ENCODE measurements around the gene RPLP2. TPM values are rescaled to one million over a fixed set of nuclear protein-coding genes. Genes with fewer than 3 reads are reported as not detected.

The RPLP2 gene
- polyA plus RNA-seq, 1 donor (not counting 4 experiments of a cell fraction or from before 2014, with no cell fraction given), result 632 TPM

DNA sequence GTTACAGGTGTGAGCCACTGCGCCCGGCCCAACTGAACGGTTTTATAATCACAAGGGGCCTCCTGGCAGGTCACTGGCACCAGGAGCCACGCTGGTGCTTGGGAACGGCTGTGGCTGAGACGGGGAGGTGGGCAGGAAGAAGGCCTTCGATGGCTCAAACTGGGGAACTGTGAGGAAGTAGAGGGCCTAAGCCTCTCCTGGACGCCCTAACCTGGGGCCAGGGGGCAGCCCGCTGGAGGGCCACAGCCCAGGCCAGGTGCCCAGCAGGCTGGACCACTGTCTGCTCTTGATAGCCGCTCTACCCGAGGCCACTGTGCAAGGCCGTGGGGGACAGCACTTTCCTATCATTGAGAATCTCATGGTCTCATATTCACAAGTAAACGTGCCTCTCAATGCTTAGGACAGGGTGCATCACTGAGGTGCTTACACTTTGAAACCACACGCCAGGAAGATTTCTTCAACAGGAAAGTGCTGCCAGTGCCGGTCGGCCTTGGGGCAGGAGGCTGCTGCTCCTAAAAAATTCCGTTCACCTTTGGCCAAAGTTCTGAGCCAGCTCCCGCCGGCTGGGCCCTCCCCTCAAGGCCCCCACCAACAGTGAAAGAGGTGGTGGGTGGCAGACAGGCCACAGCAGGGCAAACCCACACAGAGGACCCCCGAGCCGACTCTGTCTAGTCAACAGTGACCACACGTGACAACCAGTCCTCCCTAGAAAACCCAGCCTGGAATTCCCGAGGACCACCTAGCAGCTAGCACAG is 39.7 kb upstream of the RPLP2 start:
- Histone ChIP-seq H3K9me1 (ENCODE audit: control insufficient read depth, extremely low read depth, insufficient read depth, low read length) (peaks cover 3% of the 10 kb centered on the region), H4K20me1 (ENCODE audit: control insufficient read depth, extremely low read depth, insufficient read depth, low read length) (peaks cover 8% of the 10 kb centered on the region), H3K36me3 (ENCODE audit: control insufficient read depth in 2 of 2, extremely low read depth in 1 of 2, insufficient read depth in 2 of 2, low read length in 2 of 2) (peaks cover 49 to 55% of the 10 kb centered on the region in 2 experiments), H3K27ac (ENCODE audit: control insufficient read depth, insufficient read depth, low read length) (no peak overlapping the region), H3K79me2 (ENCODE audit: control insufficient read depth, insufficient read depth, low read length) (peaks cover 47% of the 10 kb centered on the region), H3K27me3 (ENCODE audit: control insufficient read depth, extremely low read depth, insufficient read depth, low read length) (no peaks in the 10 kb centered on the region), H3K9ac (ENCODE audit: control insufficient read depth, extremely low read depth, insufficient read depth, low read length) (no peak overlapping the region), H3K4me1 (ENCODE audit: control insufficient read depth, extremely low read depth, insufficient read depth, low read length) (peaks cover 3% of the 10 kb centered on the region), H3K9me3 (ENCODE audit: control insufficient read depth, low read depth, low read length) (no peaks in the 10 kb centered on the region), H2AFZ (ENCODE audit: control insufficient read depth, low read length) (no peak overlapping the region), H3K4me2 (ENCODE audit: control insufficient read depth, extremely low read depth, insufficient read depth, low read depth, low read length) (no peak overlapping the region), H3K4me3 (ENCODE audit: control insufficient read depth in 2 of 3, extremely low read depth in 1 of 3, insufficient read depth in 2 of 3, low read depth in 1 of 3, low read length in 3 of 3) (no peak overlapping the region)
- TF ChIP-seq, protein P1, sequence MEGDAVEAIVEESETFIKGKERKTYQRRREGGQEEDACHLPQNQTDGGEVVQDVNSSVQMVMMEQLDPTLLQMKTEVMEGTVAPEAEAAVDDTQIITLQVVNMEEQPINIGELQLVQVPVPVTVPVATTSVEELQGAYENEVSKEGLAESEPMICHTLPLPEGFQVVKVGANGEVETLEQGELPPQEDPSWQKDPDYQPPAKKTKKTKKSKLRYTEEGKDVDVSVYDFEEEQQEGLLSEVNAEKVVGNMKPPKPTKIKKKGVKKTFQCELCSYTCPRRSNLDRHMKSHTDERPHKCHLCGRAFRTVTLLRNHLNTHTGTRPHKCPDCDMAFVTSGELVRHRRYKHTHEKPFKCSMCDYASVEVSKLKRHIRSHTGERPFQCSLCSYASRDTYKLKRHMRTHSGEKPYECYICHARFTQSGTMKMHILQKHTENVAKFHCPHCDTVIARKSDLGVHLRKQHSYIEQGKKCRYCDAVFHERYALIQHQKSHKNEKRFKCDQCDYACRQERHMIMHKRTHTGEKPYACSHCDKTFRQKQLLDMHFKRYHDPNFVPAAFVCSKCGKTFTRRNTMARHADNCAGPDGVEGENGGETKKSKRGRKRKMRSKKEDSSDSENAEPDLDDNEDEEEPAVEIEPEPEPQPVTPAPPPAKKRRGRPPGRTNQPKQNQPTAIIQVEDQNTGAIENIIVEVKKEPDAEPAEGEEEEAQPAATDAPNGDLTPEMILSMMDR (optimal IDR thresholded peaks at IDR 0.05 in 1 of 3, IDR thresholded peaks at IDR 0.05 in 1 of 3, conservative IDR thresholded peaks at IDR 0.05 in 1 of 3; ENCODE audit: extremely low read depth in 1 of 3, insufficient read depth in 2 of 3, low read length in 3 of 3), result no peak
- no peak for TF ChIP-seq EZH2 (IDR thresholded peaks at IDR 0.05; ENCODE audit: low read length)
- DNase-seq (ENCODE audit: low read depth, low spot score) (no peak), FAIRE-seq (no peak)
- dilution Hi-C loops (cut with MboI; ENCODE audit: extremely low pct_ligation_motif_present, low sequenced_read_pairs), result no loop called here

DNA sequence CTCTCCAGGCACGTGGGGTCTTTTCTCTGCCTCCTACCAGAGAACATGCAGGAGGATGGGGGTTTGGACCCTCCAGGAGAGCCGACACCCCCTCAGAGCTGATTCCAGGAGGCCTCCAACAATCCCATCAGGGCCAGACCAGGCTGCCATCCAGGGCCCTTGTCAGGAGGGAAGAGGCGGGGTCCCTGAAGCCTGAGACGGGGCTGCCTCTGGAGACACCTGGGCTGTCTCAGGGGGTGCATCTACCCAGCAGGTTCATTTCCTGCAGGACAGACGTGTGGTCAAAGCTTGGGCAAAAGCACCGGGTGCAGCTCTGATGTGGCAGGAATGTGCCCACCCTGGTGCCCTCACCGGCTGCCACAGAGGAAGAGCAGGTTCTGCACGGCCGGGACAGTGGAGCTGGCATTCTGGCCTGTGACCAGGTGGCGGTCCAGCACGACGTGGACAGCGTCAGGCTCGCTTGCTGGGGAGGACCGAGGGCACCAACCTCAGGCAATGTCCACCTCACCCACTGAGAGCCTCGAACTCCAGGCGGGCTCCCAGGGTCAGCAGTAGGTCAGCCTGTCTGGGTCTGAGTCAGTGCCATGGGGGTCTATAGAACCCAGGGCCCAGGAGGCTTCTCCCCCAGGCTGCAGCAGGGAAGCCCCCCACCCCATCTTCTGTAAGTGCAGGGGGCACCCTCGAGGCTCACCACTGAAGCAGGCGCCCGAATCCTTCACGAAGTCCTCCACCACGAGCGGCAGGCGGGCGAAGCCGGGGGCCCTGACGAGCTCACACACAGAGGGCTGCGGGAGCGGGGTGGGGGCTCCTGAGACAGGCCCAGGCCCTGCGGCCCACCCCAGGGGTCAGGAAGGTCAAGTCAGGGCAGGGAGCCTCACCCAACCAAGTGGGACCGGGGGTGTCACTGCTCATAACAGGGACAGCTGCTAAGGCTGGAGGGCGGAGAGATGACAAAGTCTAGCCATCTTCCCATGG is 38.8 kb upstream of the RPLP2 start:
- Histone ChIP-seq H3K9me1 (ENCODE audit: control insufficient read depth, extremely low read depth, insufficient read depth, low read length) (peaks cover 10% of the 10 kb centered on the region), H3K4me1 (ENCODE audit: control insufficient read depth, extremely low read depth, insufficient read depth, low read length) (peaks cover 10% of the 10 kb centered on the region), H3K9me3 (ENCODE audit: control insufficient read depth, low read depth, low read length) (no peaks in the 10 kb centered on the region), H4K20me1 (ENCODE audit: control insufficient read depth, extremely low read depth, insufficient read depth, low read length) (peaks cover 15% of the 10 kb centered on the region), H2AFZ (ENCODE audit: control insufficient read depth, low read length) (no peak overlapping the region), H3K36me3 (ENCODE audit: control insufficient read depth in 2 of 2, extremely low read depth in 1 of 2, insufficient read depth in 2 of 2, low read length in 2 of 2) (peaks cover 47 to 54% of the 10 kb centered on the region in 2 experiments), H3K4me2 (ENCODE audit: control insufficient read depth, extremely low read depth, insufficient read depth, low read depth, low read length) (no peak overlapping the region), H3K9ac (ENCODE audit: control insufficient read depth, extremely low read depth, insufficient read depth, low read length) (no peak overlapping the region), H3K27ac (ENCODE audit: control insufficient read depth, insufficient read depth, low read length) (no peak overlapping the region), H3K79me2 (ENCODE audit: control insufficient read depth, insufficient read depth, low read length) (peaks cover 55% of the 10 kb centered on the region), H3K27me3 (ENCODE audit: control insufficient read depth, extremely low read depth, insufficient read depth, low read length) (no peaks in the 10 kb centered on the region), H3K4me3 (ENCODE audit: control insufficient read depth in 2 of 3, extremely low read depth in 1 of 3, insufficient read depth in 2 of 3, low read depth in 1 of 3, low read length in 3 of 3) (no peak overlapping the region)
- FAIRE-seq, result no peak
- no peak for DNase-seq (ENCODE audit: low read depth, low spot score)
- dilution Hi-C loops (cut with MboI; ENCODE audit: extremely low pct_ligation_motif_present, low sequenced_read_pairs), result no loop called here
- TF ChIP-seq, protein P1 (optimal IDR thresholded peaks at IDR 0.05 in 1 of 3, IDR thresholded peaks at IDR 0.05 in 1 of 3, conservative IDR thresholded peaks at IDR 0.05 in 1 of 3; ENCODE audit: extremely low read depth in 1 of 3, insufficient read depth in 2 of 3, low read length in 3 of 3), result no peak
- TF ChIP-seq EZH2 (IDR thresholded peaks at IDR 0.05; ENCODE audit: low read length), result no peak
